HG02852 (cell line): ENCODE data around the gene ANLN.

Experiments used
- ATAC-seq: cut with Tn5 transposase; IDR thresholded peaks from one replicate; pipeline ENCODE4 v1.9.1; 2021; ENCODE audit warnings: mild to moderate bottlenecking, moderate library complexity; ENCODE audit not compliant: unreplicated experiment

ANLN gene

DNA sequence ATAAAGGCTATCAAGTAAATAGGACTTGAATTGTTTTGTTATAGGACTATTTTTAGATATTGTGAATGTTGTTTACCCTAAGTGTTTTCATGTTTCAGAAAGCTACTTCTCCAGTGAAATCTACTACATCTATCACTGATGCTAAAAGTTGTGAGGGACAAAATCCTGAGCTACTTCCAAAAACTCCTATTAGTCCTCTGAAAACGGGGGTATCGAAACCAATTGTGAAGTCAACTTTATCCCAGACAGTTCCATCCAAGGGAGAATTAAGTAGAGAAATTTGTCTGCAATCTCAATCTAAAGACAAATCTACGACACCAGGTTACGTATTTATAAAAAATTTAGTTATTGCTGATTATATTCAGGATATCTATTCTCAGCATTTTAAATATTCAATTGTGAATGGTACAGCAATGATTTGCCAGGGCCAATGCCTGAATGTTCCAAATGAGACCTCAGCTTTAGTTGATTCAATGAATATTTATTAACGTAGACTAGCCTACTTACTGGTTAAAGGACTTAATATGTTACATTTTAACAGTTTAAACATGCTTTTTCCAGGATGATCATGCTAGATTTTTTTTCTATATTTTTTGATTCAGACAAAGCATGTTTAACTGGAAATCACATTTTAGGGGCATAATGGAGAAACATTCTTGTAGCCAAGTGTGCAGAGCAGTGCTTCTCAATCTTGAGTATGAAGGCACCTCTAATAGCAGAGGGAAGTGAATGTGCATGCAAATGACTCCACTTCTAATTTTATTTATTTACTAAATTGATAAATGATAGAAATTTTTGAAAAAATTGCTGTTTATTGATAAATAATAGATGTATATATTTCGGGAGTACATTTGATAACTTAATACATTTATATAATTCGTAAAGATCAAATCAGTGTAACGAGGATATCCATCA, 18.2 kb downstream of the ANLN start:
- ATAC-seq, result no peak

DNA sequence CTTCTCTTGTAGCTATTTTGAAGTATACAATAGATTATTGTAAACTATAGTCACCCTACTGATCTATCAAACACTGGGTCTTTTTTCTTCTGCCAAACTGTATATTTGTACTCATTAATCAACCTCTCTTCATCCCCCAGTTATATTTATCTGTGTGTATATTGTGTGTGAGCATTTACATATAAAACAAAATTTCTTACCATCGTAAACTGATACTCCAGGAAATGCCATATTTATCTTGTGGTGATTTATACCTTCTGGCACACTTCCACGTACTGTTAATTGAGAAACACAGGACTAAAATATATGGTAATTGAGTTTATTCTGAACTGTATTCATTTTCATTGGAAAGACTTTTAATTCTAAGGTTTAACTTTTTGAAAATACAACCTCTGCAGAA, 18.9 kb downstream of the ANLN start:
- no peak for ATAC-seq

DNA sequence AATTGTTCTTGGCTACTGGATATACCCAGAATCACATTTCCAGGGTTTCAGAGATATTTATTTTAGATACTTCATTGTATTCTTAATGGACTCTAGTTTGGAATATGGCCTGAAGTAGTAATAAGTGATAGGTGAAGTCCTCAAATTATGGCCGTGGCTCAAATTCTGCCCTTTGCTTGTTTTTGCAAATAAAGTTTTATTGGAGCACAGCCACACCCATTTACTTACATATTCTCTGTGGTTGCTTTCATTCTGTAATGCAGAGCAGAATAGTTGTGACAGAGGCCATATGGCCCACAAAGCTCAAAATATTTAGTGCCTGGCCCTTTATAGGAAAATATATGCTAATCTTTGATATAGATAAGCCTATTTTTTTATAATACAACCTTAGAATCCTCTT, 19.5 kb downstream of the ANLN start:
- ATAC-seq, result no peak

DNA sequence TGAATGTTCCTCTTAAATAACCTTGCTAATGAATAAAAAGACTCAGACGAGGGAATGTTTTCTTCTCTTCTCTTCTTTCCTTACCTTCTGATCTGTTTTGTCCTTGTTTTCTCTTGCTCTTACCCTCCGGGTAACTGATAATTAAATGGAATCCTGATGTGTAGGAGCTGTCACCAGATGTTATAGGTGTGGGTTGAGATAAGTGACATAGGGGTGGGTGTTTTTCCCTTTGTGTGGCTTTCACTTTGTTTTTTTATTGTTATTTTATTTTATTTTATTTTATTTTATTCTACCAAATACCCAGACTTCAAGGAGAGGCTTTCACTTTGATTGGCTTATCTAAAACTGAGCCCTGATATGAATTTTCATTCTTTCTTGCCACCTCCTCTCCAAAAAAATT, 25.5 kb downstream of the ANLN start:
- no peak for ATAC-seq

DNA sequence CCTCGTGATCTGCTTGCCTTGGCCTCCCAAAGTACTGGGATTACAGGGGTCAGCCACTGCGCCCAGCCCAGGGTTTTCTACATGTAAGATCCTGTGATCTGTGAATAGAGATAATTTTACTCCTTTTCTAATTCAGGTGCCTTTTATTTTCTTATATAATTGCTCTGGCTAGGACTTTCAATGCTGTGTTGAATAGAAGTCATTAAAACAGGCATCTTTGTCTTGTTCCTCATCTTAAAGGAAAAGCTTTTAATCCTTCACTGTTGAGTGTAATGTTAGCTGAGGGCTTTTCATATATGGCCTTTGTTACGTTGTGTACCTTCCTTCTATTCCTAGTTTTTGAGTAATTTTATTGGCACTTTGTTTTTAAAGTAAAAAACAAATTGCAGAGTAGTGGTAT, 26.6 kb downstream of the ANLN start:
- no peak for ATAC-seq

DNA sequence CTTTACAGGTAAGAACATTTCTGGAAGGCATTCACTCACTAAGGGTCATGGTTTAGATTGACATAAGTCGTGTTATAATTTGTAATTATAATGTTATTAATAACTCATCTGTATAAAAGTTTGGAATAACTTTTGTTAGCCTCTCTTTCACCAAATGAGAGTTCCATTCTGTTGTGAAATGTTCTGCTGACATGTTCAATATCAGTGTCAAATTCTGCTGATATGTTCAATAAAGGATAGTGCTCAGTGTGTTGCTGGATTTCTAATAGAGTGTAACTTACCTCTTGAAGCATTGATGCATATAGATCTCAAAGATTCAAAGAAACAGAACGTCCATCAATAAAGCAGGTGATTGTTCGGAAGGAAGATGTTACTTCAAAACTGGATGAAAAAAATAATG, 30.6 kb downstream of the ANLN start:
- ATAC-seq, result no peak

DNA sequence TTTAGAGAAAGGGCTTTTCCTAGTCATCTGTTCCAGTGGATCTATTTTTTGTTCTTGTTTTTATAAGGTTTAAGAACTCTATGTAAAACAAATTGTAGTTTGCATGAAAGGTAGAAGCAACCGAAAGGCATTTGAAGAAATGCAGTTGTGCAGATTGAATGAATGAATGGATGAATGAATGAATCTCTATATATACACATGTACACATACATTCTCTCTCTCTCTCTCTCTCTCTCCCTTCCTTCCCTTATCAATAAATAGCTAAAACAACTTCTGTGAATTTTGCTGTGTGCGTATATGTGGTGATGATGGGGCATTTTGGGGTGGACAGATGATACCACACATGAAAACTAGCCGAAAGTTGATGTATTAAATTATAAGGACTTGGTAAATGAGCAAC, 32.4 kb downstream of the ANLN start:
- no peak for ATAC-seq

DNA sequence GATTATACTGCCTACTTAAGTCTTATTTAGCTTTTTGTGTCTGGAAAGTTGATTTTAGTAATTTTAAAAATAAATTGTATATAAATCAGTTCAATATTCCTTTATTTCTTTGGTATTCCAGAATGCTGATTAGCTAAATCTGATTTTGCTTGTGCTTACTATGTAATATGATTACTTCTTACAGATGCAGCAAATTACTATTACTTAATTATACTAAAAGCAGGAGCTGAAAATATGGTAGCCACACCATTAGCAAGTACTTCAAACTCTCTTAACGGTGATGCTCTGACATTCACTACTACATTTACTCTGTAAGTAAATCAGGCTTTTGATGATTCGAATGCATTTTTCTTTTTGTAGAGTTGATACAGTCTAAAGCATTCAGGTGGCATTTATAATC, 34.0 kb downstream of the ANLN start:
- ATAC-seq, result no peak

DNA sequence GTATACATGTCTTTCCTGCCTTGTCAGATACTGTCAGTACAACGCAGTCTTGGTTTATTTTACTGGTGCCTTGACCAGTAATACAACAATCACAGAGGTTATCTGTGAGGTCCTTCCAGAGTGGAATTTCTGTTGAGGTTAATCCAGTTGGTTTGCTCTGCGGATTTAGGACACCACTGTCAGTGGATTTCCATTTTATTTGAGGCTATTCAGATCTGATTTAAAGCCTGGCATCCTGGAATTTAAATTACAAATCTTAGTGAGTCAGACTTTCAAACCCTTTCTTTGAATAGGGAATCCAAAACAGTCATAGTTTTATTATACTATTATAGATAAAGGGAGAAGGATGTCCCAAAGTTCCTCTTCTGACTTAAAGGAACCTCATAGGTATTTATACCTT, 40.5 kb downstream of the ANLN start:
- no peak for ATAC-seq

DNA sequence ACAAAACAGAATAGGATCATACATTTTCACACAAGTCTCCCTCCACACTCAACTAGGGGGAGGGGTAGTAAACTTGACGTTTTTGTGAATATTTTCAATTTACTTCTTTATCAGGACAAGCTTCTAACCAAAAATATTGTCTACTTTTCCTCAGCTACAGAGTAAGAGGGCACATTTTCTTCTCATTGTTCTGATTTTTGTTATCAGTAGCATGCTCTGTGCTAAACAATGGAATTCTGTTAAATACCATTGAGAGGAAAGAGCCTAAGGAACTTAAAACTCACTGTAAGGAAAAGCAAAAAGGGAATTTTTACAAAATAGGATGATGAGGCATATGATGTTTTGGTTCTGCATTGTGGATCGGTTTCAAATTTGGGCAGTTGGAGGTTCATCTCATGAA, 41.2 kb downstream of the ANLN start:
- no peak for ATAC-seq

DNA sequence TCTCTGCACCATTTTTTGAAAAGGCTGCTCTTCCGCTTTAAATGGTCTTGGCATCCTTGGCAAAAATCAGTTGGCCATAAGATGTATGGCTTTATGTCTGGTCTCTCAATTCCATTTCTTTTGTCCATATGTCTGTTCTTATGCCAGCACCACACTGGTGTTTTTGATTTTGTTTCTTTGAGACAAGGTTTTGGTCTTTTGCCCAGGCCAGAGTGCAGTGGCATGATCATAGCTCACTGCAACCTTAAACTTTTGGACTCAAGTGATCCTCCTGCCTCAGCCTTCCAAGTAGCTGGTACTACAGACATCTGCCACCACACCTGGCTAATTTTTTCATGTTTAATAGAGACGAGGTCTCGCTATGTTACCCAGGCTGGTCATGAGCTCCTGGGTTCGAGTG, 48.5 kb downstream of the ANLN start:
- no peak for ATAC-seq

DNA sequence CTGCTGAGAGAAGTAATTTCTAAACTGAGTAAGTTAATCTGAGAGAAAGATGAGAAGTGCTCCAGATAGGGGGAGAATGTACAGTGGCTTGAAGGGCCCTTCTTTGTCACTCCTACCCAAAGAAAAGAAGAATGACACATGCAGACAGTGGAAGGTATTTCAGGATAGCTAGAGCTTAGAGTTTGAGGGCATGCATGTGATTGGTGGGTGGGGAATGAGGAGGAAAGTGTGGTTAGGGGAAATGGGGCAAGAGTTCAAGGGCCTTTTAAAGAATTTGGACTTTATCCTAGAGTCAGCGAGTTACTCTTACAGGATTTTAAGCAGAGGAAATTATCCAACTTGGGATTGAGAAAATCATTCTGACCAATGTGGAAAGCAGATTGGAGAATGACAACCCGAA, 50.0 kb downstream of the ANLN start:
- ATAC-seq, result no peak

DNA sequence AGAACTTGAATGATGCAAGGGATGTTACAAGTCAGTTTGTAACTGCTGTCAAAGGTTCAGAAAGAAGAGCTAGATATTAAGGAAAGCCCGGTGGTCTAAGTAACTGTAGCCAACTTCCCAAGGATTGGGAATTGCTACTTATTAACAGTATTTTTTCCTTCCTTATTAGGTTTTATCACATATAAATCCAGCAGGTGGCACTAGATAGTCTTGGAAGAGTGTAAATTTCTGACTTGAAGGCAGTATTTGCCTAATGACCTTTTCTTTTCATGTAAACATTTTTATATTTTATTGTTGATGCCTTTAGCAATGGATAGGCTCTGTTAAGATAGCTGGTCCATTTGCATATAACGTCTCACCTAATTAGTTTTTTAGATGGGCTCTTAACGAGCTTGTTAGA, 51.2 kb downstream of the ANLN start:
- ATAC-seq, result no peak

DNA sequence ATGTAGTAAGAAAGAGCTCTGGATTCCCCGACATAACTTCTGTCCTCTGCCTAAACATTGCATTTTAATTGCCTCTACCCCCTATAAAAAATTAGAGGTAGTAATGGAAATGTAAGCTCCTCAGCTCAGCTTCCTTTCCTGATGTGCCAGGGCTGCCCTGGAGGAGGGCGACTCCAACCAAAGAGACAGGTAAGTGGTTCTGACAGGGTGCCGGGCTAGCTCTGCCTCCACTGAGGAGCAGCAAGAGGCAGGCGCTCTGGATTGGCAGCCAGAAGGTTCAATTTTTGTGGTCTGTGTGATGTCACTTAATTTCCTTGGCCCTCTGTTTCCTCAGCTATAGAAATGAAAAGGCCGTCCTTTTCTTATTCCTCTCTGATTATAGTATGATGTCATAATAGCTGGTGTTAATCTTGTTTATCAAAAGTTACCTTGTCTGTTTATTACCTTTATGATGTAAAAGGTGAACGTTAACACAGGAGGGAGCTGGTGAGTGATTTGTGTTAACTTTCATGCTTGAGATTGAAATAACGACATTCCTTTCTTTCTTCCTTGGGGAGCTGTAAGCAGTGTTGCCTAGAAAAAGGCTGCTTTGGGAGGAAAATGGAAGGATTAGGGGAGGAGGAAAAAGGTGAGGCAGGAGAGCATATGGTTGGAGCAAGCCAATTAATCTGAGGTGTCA, 51.8 kb downstream of the ANLN start:
- no peak for ATAC-seq

DNA sequence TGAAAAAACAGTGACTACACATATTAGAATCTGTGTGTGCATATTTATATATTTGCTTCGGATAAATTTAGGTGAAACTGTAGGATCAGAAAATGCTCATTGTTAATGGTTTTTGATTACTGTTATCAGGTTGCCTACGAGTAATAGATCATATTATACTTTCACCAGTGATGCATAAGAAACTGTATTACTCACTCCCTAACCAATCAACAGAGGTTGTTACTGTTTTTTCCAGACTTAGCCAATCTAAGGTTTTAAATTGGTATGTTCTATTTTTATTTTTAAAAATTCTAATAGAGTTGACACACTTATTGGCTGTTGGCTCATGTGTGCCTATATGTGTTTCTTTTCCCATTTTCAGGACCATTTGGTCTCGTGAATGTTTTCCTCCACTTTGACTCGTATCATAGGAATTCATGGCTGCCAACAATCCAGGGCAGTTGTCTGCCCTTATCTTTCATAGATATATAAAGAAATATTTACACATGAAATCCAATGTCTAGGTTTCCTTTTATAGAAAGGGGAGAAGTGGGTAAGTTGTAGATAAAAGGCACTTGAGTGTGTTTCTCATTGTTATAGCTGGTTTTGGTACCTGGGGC, 59.2 kb downstream of the ANLN start:
- no peak for ATAC-seq

DNA sequence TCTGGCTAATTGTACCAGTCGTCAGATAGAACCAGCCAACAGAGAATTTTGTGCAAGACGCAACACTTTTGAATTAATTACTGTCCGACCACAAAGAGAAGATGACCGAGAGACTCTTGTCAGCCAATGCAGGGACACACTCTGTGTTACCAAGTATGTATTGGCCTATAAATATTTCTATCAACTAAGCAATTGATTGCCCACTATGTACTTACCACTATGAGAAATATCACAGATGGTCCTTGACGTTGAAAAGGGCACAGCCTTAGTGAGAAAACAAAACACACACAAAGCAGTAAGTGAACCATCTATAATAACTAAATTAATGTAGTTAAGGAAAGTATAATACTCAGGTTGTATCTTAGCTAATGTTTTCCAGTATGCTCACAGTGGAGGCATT, 60.0 kb downstream of the ANLN start:
- no peak for ATAC-seq

DNA sequence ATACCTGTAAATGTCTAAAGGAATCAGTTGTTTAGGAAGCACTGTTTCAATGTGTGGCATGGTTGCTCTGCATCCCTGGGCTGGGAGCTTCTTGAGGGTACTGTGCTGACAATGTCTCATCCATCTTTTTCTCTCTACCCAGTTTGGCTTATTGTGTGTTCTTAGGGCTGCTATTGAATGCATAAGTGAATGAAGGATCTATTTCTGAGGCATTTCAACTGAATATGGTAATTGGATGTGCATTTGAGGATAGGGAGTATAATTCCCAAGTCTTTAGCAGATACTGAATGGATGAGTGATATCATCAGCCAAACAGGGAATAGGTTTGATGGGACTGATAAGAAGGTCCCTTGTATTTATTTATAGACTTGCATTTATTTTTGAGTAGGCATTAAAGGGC, 64.1 kb downstream of the ANLN start:
- no peak for ATAC-seq

DNA sequence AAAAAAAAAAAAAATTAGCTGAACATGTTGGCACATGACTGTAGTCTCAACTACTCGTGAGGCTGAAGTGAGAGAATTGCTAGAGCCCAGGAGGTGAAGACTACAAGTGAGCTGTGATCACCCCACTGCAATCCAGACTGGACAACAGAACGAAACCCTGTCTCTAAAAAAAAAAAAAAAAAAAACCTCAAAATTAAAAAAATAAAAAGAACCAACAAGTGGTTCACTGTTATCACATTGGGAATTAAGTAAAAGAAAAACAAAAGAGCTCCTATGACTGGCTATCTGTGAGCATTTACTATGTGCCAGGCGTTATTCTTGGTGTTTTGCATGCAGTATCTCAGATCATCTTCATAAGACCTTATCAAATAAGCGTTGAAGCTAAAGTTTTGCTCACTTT, 66.0 kb downstream of the ANLN start:
- ATAC-seq, result no peak

DNA sequence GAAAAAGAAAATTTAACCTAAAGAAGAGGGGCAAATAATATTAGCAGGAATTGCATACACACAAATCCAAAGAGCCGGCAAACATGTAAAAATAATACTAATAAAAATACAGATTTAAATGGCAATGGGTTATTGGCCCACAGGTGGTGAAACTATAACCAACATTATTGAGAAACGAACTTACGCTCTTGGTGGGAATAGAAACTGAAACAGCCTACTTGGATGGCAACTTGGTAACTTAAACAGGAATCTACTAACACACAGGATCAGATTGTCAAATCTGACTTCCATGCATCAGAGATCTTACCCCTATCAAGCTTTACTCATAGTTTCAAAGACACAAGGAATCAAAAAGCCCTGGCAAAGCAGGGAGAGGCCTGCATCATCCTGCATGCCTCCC, 66.5 kb downstream of the ANLN start:
- ATAC-seq, result no peak

DNA sequence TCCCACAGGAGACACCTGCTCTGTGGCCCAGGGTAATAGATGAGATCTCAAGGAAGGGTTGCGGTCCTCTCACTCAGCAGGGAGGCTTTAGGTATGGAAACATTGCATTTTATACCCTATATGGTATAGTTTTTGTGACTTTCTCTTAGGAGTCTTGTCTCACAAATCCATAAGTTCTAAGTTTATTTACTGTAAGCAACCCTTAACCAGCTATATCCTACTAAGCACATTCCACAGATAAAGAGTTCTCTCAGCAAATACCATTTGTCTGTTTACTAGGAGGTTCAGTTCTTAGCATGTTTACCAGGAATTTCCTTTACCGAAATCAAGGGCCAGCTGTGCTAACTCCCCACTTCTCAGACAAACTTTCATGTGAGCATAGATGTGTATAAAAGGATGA, 66.9 kb downstream of the ANLN start:
- no peak for ATAC-seq

DNA sequence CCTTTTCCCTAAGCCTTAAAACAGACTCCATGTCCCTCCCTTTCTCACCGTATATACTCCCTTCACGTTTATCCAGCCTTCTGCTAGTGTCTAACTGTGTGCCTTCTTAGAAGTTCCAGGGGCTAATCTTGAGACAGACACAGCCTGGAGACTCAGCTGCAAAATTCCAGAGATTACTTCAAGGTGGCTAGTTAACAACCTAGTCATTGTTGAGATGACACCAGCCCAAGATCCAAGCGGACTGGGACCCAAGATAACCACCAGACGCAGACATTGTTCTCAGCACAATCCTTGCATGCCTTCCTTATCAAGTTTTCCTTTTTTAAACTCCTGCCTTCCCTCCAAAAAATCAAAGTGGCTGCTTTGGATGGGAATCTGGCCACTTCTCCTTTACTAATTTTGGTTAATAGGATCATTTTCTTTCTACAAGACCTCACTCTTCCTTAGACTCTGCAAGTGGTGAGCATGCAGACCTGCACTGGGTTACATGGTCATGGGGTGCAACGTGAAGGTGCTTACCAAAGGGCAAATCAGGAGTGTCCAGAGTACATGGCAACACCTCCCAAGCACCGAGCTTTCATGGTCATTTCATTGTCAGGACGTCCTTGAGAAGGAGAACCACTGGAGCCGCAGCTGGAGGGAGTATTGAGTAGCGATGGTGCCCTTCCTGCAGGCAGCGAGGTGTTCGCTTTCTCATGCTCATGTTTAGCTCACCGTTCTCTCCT, 69.7 kb downstream of the ANLN start:
- ATAC-seq, result no peak
